ENCODE results near the gene CMTM7. TPM values are rescaled to one million over a fixed set of nuclear protein-coding genes. Genes with fewer than 3 reads are reported as not detected.
"Not testable (repeated sequence)": the region's sequence is repeated elsewhere in the genome, so short reads cannot be mapped to it uniquely, and the experiment has no call there.

CMTM7 gene
- total RNA-seq, 1 donor from 2014 or later: 20.4 TPM

DNA sequence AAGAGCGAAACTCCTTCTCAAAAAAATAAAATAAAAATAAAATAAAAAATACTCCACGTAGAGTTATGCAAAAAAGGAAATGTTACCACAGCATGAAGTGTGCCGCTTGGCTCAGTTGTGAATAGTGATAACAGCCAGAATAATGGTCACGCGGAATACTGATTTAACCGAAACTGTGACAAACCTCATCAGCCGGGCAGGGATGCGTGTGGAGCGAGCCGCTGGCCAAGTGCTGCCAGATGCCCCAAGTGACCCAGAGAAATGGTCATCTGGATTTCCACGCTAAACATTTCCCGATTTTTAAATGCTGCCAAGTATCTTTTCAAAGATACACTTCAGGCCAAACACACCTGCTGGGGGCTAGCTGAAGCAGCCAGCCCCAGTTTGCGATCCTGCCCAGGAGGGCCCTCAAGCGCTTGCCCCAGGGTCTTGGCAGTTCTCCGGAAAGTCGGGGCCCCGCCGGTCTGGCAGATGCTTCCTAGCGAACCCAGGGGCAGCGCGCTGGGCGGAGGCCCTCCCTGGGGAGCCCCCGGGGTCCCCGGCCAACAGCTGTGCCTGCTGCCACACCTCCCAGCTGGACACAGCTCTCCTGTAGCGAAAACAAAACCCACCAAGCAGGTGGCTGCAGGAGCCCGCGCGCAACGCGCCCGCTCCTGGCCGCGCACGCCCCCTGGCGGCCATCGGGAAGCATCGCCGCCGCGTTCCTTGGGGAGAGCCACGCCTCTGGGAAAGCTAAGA is 75.8 kb downstream of the CMTM7 start:
- TF ChIP-seq, protein P1, sequence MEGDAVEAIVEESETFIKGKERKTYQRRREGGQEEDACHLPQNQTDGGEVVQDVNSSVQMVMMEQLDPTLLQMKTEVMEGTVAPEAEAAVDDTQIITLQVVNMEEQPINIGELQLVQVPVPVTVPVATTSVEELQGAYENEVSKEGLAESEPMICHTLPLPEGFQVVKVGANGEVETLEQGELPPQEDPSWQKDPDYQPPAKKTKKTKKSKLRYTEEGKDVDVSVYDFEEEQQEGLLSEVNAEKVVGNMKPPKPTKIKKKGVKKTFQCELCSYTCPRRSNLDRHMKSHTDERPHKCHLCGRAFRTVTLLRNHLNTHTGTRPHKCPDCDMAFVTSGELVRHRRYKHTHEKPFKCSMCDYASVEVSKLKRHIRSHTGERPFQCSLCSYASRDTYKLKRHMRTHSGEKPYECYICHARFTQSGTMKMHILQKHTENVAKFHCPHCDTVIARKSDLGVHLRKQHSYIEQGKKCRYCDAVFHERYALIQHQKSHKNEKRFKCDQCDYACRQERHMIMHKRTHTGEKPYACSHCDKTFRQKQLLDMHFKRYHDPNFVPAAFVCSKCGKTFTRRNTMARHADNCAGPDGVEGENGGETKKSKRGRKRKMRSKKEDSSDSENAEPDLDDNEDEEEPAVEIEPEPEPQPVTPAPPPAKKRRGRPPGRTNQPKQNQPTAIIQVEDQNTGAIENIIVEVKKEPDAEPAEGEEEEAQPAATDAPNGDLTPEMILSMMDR (conservative IDR thresholded peaks at IDR 0.05): peak; percentile 100
- no peaks in the 10 kb centered on the region for H3K27me3 Mint-ChIP-seq
- no peak overlapping the region for H3K27ac Mint-ChIP-seq
- H3K4me3 Mint-ChIP-seq: no peak overlapping the region
- peaks cover 13% of the 10 kb centered on the region for H3K36me3 Mint-ChIP-seq
- H3K4me1 Mint-ChIP-seq (ENCODE audit: unreplicated experiment): peaks cover 14% of the 10 kb centered on the region
- H3K9me3 Mint-ChIP-seq: no peaks in the 10 kb centered on the region
- DNase-seq (ENCODE audit: extremely low spot score, unreplicated experiment): peak; percentile 86

DNA sequence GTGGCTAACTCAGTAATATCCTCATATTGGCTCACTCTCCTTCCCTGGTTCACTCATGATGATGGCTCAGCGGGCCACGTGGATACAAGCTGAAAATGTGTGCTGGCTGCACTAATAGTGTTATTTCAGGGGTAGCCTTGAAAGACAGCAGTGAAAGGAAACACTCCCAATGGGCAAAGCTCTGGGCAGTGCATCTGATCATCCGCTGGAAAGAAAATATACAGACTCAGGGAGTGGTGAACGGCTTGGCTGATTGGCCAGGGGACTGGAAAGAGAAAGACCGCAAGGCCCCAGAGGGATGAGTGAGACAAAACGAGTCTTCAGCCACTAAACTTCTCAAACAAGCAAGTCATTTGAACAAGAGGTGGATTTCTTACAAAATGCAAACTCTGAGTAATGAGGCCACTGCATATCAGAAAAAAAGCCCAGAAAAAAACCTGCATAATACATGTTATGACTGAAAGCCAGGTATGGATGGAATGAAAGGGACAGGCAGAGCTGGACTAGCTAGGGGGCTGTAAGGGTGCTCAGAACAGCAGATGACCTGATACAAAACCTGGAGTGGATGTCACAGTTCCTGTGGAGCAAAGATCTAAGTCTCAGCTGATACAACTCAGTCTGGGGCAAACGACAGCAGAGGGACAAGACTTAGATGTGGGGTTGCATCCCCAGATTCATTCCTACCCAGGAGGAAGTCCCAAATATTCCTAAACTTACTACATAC is 77.7 kb downstream of the CMTM7 start:
- no peak overlapping the region for H3K27ac Mint-ChIP-seq
- no peak for DNase-seq (ENCODE audit: extremely low spot score, unreplicated experiment)
- peaks cover 22% of the 10 kb centered on the region for H3K36me3 Mint-ChIP-seq
- peak overlapping the region; percentile 8 for H3K4me3 Mint-ChIP-seq
- H3K27me3 Mint-ChIP-seq: no peaks in the 10 kb centered on the region
- no peaks in the 10 kb centered on the region for H3K9me3 Mint-ChIP-seq
- H3K4me1 Mint-ChIP-seq (ENCODE audit: unreplicated experiment): peaks cover 14% of the 10 kb centered on the region
- TF ChIP-seq, protein P1 (conservative IDR thresholded peaks at IDR 0.05): no peak

DNA sequence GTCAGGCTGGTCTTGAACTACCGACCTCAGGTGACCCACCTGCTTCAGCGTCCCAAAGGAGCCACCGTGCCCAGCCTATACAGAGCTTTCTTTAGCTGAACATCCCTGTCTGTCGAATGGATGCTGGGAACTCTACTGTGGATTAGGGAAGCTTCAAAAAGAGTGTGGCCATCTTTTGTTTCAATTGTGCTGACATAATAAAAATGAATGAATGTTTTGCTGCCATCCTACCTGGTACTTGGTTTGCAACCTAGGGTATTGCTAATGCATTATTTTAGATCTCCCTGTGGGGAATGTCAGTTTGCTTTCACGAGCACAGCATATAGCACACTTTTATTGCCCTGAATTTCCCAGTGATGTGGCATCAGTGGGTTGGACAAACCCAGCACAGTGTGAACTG is 78.7 kb downstream of the CMTM7 start:
- H3K27ac Mint-ChIP-seq: no peak overlapping the region
- H3K27me3 Mint-ChIP-seq: no peaks in the 10 kb centered on the region
- H3K4me1 Mint-ChIP-seq (ENCODE audit: unreplicated experiment): peaks cover 14% of the 10 kb centered on the region
- TF ChIP-seq, protein P1 (conservative IDR thresholded peaks at IDR 0.05): no peak
- H3K9me3 Mint-ChIP-seq: no peaks in the 10 kb centered on the region
- no peak for DNase-seq (ENCODE audit: extremely low spot score, unreplicated experiment)
- H3K36me3 Mint-ChIP-seq: peaks cover 28% of the 10 kb centered on the region
- no peak overlapping the region for H3K4me3 Mint-ChIP-seq

DNA sequence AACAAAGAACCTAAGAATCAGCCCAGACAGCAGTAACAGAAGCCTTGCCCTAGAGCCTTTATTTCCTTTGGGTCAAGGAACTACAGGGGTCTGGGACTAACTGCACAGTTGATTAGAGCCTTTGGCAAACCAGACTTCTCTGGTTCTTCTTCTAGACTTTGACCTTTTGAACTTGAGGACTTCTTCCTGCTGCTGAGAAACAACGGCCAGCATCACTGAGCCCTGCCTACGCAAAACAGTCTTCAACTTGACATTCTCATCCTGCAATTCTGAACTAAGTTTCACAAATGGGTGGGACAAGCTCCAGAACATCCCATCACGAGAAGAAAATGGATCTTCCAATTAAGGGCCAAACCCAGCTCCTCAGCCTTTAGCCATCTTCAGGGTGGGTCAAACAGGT is 79.6 kb downstream of the CMTM7 start:
- Mint-ChIP-seq H3K27me3 (no peaks in the 10 kb centered on the region), H3K27ac (no peak overlapping the region), H3K4me3 (no peak overlapping the region), H3K36me3 (peaks cover 27% of the 10 kb centered on the region), H3K9me3 (no peaks in the 10 kb centered on the region), H3K4me1 (ENCODE audit: unreplicated experiment) (peaks cover 11% of the 10 kb centered on the region)
- DNase-seq (ENCODE audit: extremely low spot score, unreplicated experiment): no peak
- TF ChIP-seq, protein P1 (conservative IDR thresholded peaks at IDR 0.05): no peak

GRCh38 chr3:32472151-32472550 is 80.5 kb downstream of the CMTM7 start:
- H3K27ac Mint-ChIP-seq; H3K27me3 Mint-ChIP-seq; H3K4me1 Mint-ChIP-seq (ENCODE audit: unreplicated experiment); H3K4me3 Mint-ChIP-seq; DNase-seq (ENCODE audit: extremely low spot score, unreplicated experiment); H3K9me3 Mint-ChIP-seq: not testable (repeated sequence)
- peaks cover 33% of the 10 kb centered on the region for H3K36me3 Mint-ChIP-seq

GRCh38 chr3:32474201-32474600 is 82.5 kb downstream of the CMTM7 start:
- DNase-seq (ENCODE audit: extremely low spot score, unreplicated experiment): no peak
- TF ChIP-seq, protein P1 (conservative IDR thresholded peaks at IDR 0.05): no peak
- H3K4me3 Mint-ChIP-seq: no peak overlapping the region
- H3K27ac Mint-ChIP-seq: no peak overlapping the region
- peaks cover 43% of the 10 kb centered on the region for H3K36me3 Mint-ChIP-seq
- H3K27me3 Mint-ChIP-seq: no peaks in the 10 kb centered on the region
- peaks cover 7% of the 10 kb centered on the region for H3K4me1 Mint-ChIP-seq (ENCODE audit: unreplicated experiment)
- no peaks in the 10 kb centered on the region for H3K9me3 Mint-ChIP-seq
